ENCODE results near the gene TREML4. TPM values are rescaled to one million over a fixed set of nuclear protein-coding genes. Genes with fewer than 3 reads are reported as not detected.
"Not testable (repeated sequence)": the region's sequence is repeated elsewhere in the genome, so short reads cannot be mapped to it uniquely, and the experiment has no call there.

TREML4 gene
- total RNA-seq, 1 donor from 2014 or later: not detected

DNA sequence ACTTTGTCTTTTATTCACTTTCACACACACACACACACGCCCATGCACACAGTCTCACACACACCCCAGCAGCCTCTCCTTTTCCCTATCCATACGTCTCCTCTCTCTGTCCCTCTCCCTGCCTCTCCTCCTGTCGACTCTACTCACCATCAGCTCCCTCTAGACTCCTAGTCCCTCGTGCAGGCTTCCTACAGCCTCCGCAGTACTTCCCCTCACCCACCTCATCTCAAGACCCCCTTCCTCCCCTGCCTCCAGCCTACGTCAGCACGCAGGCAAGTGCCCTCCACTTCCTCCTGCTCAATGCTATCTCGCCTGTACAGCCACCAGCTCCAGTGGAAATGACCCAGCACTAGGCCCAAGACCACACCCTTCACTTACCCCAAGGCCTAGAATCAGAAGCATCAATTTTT, 26.4 kb upstream of the TREML4 start:
- no peak for FAIRE-seq
- DNase-seq (ENCODE audit: low spot score in 2 of 2): no peak

DNA sequence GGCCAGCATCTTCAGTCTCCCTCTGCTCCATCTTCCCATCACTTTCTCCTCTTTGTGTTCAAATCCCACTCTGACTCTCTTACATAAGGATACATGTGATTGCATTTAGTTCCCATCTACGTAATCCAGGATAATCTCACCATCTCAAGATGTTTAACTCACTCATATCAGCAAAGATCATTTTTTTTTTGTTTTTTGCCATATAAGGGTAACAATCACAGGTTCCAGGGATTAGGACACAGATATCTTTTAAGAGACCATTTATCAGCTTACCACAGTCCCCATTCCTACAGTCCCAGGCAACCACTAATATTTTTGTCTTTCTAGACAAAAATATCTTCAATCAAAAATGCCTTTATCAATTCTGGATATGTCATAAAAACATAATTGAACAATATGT, 24.0 kb upstream of the TREML4 start:
- FAIRE-seq: no peak
- no peak for DNase-seq (ENCODE audit: low spot score in 2 of 2)

DNA sequence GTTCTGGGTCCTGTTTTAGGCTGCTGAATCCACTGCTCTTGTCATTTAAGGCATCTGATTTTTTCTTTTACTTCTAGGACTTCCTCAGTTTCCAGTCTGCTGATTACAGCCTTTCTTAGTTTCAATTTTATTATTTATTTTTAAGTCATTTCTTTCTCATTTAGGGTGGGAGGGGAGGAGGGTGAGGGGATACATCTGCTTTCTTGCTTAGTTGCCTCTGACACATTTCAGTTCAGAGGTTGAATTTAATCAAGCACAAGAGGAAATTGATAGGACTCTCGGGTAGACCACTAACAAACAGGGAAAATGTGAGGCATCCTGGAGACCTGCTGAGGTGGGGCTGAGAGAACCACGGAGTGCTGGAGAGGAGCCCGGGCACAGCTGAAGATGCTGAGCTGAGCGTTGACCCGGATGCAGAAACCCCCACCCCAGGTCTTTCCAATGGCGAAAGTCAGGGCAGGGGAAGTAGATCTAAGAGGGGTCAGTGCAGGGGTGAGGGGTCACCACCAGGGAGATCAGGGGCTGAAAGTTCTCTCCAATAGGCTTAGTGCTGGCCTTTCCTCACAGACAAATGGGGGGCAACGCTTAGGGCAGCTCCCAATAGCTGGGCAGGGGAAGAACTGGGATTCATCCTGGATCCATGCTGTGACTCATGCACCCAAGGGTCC, 19.6 kb upstream of the TREML4 start:
- FAIRE-seq (no peak), DNase-seq (ENCODE audit: low spot score in 2 of 2) (no peak)

DNA sequence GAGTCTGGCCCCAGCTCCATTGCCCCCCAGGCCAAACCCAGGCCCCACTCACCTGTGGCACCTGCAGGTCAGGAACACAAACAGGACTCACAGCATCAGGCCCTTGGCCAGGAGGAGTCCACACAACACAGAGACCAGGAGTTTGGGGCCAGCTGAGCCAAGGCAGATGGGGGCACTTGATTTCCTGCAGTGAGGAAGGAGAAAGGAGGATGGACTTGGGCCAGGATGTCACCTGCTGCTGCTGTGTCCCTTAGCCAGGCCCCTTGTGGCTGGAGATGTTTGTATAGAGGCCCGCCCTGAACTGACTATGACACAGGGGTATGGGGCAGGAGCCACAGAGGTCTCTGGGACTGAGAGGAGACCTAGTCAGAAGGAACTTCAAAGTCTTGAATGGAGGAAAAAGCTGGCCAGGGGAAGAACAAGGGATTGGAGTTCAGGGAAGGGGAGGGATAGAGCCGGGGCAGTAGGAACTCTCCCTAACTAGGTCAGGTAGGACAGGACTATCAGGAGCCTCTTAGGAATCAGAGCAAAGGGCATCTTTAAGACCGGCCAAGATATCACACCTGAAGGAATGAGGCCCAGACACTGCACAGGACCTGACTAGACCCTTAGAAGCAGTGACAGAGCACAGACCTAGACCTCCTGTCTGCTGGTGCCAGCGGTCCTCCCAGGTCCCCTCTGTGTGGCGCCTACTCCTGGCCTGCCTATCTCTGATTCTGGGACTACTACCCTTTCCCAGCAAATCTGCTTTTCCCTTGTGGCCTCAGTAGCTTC, 18.4 kb upstream of the TREML4 start:
- DNase-seq (ENCODE audit: low spot score in 2 of 2) (no peak), FAIRE-seq (no peak)

DNA sequence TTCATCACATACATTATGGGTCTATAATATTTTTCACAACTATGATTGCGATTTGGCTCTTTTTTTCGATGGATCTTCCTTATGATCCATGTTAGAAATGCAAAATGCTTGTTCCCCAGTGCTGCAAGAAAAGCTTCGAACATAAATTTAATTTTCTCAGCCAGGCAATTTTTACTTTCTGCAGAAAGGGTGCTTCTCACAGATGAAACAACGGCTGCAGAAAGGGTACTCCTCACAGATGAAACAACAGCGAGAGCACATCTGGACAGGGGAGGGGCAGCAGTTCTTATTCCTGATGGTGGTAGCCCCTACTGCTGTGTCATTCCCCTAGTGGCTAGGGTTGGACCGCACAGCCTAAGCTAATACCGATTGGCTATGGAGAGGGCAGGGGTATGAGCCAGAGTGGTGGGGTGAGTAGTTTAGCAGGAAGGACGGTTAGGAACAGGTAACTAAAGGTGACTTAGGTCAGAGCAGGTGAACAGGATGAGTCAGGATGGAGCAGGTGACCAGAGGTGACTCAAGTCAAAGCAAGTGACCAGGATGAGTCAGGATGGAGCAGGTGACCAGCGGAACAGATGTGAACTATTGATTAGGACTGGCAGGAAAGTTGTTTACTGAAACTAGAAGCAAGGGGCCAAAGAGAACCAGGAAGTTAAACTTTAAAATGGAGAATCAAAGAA, 13.4 kb upstream of the TREML4 start:
- DNase-seq (ENCODE audit: low spot score in 2 of 2) (no peak), FAIRE-seq (no peak)

DNA sequence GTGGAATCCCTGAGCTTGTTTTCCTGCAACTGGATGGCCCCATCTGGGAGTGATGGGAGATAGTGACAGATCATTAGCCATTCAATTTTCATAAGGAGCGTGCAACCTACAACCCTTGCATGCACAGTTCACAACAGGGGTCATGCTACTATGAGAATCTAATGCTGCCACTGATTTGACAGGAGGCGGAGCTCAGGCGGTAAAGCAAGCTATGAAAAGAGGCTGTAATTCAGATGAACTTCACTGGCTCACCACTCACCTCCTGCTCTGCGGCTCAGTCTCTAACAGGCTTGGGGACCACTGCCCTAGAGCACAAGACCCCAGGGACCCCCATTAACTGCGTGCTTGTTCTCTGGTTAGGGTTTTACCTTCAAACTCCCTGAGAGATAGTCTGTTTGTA, 12.4 kb upstream of the TREML4 start:
- FAIRE-seq (no peak), DNase-seq (ENCODE audit: low spot score in 2 of 2) (no peak)

DNA sequence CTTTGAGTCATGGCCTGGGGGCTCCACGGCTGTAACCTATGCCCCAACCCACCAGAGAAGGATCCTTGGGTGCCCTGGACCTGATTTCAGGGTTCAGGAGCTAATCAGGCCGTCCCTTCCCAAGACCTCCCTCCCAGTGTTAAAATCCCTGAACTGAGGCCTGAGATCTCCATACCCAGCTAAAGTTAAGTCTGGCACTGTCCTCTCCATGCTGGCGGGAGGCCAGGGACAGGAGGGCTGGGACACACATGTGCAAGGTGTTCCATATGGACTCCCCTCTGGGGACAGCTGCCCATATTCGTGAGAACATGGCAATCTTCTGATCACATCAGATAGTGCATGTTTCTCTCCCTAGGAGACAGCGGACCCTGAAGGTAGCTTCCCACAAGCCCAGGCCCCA, 11.5 kb upstream of the TREML4 start:
- FAIRE-seq (no peak), DNase-seq (ENCODE audit: low spot score in 2 of 2) (no peak)

DNA sequence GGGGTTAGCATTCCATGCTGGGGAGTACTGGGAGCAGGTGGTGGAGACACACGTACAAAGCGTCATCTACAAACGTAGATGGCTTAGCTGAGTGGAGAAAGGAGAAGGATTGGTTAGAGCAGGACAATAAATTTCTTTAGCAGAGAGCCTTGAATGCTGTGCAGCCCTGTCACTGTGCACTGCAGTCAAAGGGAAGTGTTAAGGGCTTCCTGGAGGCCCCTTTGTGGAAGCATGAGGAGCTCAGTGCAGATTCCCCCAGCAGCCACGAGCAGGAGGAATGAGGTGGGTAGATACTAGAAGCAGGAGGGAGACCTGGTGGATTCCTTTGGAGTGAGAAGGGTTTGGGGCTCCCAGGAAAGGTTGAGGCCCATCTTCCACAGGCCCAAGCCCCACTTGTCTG, 6.1 kb upstream of the TREML4 start:
- DNase-seq (ENCODE audit: low spot score in 2 of 2) (no peak), FAIRE-seq (no peak)

DNA sequence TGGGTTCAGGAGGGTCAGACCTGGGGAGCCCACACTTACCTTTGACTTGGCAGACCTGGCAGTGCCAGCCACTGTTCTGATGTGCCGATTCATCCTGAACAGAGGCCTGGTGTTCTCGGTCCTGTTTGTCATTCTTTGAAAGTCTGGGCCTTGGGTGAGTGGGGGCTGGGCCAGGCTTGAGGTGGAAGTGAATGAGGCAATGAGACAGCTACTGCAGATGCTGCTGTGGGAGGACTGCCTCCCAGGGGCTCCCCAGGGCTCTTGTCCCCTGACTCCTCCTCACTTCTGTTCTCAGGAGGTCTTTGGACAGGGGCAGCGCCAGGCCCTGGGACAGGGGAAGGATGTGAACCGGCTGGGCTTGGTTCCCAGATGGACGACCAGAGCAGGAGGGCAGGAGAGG, 5.6 kb upstream of the TREML4 start:
- DNase-seq (ENCODE audit: low spot score in 2 of 2): no peak

DNA sequence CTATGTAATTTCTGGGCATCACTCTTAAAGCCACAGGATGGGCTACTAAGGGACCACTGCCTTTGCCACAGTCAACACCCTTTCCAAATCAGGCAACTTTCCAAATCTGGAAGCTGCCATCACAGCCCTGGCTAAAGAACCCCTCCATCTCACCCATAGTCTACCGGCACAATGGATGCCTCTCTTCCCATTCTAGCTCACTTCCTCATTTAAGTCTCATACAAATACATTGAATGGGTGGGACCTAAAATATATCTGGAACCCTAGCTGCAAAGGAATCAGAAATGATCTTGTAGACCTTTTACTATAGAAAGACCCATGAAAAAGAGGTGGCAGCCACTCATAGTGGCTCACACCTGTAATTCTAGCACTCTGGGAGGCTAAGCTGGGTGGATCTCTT, 3.3 kb upstream of the TREML4 start:
- FAIRE-seq: no peak
- no peak for DNase-seq (ENCODE audit: low spot score in 2 of 2)

More for the DNA sequence above, 5.6 kb upstream of the TREML4 start:
- no peak for FAIRE-seq

DNA sequence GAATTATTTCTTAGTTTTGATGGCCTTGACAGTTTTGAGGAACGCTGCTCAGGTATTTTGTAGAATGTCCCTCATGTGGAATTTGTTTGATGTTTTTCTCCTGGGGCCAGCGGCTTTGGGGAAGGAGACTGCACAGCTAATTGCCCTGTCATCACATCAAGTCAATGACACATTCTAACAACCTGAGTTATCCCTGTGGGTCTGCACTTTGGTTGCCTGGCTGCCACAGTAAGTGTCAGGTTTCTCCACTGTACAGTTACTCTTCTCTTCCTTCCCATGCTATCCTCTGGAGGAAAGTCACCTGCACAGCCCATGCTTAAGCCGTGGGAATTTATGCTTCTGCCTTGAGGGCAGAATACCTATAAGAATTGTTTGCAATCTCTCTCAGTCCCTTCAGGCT, 1.4 kb upstream of the TREML4 start:
- no peak for FAIRE-seq
- no peak for DNase-seq (ENCODE audit: low spot score in 2 of 2)

DNA sequence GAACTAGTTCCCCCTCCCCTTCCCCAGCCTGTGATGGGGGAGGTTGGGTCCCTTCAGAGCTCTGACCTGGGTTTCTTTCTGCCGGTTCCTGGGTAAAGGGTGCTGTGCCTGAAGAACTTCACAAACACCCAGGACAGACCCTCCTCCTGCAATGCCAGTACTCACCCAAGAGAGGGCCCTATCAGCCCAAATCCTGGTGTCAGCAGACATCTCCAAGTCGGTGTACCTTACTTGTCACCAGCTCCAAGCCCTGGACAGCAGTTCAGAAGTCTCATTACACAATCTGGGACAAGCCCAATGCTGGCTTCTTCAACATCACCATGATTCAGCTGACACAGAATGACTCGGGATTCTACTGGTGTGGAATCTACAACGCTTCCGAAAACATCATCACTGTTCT, 467 bp downstream of the TREML4 start:
- FAIRE-seq (no peak), DNase-seq (ENCODE audit: low spot score in 2 of 2) (no peak)

DNA sequence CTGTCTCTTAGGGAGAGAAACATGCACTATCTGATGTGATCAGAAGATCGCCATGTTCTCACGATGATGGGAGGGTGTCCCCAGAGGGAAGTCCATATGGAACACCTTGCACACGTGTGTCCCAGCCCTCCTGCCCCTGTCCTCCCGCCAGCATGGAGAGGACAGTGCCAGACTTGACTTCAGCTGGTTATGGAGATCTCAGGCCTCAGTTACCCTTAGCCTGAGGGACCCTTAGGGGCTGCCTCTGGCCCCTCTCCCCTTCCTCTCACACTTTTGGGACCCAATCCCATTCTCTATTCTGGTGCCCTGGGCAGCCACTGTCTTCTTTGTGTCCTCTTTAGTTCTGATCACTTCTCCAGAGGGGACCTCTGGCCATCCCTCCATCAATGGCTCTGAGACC, 1.6 kb downstream of the TREML4 start:
- DNase-seq (ENCODE audit: low spot score in 2 of 2): no peak
- FAIRE-seq: no peak

DNA sequence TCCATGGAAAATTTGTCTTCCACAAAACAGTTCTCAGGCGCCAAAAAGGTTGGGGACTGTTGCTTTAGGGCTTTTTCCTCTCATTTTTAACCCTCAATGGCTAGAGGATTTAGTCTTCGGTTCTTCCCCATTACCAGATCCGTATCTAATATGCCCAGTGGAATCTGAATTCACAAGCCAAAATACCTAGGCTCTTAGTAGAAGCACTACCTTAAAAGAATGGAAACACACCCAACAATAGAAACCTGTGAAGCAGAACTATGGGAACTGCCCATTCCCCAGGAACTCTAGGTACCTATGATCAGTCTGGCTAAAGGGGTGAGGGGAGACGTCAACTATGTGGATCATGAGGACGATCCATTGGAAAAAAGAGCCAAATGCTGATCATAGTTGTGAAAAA, 3.1 kb downstream of the TREML4 start:
- FAIRE-seq: no peak
- DNase-seq (ENCODE audit: low spot score in 2 of 2): no peak

DNA sequence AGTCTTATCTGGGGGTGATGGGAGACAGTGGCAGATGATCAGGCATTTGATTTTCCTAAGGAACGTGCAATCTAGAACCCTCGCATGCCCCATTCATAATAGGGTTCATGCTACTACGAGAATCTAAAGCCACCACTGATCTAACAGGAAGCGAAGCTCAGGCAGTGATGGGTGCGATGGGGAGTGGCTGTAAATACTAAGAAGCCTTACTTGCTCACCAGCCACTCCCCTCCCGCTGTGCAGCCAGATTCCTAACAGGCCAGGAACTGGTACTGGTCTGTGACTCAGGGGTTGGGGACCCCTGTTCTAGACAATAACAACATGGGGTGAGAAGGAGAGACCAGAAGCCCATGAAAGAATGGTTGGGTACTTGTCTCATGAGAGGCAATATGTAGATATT, 4.5 kb downstream of the TREML4 start:
- no peak for FAIRE-seq
- DNase-seq (ENCODE audit: low spot score in 2 of 2): no peak

DNA sequence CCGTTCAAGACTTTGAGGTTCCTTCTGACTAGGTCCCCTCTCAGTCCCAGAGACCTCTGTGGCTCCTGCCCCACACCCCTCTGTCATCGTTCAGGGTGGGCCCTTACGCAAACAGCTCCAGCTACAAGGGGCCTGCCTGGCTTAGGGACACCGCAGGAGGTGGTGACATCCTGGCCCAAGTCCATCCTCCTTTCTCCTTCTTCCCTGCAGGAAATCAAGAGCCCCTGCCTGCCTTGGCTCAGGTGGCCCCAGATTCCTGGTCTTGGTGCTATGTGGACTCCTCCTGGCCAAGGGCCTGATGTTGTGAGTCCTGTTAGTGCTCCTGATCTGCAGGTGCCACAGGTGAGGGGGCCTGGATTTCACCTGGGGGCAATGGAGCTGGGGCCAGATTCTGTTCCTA, 8.1 kb downstream of the TREML4 start:
- DNase-seq (ENCODE audit: low spot score in 2 of 2) (no peak), FAIRE-seq (no peak)

DNA sequence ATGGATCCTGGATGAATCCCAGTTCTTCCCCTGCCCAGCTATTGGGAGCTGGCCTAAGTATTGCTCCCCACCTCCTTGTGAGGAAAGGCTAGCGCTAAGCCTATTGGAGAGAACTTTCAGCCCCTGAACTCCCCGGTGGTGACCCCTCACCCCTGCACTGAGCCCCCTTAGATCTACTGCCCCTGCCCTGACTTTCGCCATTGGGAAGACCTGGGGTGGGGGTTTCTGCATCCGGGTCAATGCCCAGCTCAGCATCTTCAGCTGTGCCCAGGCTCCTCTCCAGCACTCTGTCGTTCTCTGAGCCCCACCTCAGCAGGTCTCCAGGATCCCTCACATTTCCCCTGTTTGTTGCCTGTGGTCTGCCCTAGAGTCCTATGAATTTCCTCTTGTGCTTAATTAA, 9.0 kb downstream of the TREML4 start:
- FAIRE-seq (no peak), DNase-seq (ENCODE audit: low spot score in 2 of 2) (no peak)

DNA sequence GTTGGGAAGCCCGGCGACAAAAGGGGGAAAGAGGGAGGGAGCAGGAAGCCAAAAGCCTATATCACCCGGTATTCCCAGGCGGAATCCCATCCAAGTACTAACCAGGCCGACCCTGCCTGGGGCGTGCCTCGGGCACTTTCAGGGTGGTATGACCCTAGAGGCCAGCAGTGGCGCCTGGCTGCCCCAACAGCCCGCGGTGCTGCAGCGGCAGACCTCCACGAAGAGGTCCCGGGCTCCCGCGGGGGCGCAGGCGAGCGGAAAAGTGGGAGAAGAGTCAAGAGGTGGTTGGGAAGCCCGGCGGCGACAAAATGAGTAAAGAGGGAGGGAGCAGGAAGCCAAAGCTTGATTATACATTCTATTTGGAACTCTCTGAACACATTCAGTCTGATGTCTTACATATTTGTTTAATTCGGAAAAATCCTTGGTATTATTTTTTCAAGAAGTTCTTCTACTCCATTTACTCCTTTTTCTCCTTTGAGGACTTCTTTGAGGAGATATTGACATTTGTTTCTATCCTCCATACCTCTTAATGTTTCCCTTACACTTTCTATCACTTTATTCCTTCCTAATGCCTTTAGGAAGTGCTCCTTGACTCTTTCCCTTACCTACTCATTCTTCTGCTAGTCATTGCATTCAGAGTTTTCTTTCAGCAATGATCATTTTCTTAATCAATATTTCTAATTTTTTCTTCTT, 11.5 kb downstream of the TREML4 start:
- no peak for DNase-seq (ENCODE audit: low spot score in 2 of 2)
- FAIRE-seq: no peak

DNA sequence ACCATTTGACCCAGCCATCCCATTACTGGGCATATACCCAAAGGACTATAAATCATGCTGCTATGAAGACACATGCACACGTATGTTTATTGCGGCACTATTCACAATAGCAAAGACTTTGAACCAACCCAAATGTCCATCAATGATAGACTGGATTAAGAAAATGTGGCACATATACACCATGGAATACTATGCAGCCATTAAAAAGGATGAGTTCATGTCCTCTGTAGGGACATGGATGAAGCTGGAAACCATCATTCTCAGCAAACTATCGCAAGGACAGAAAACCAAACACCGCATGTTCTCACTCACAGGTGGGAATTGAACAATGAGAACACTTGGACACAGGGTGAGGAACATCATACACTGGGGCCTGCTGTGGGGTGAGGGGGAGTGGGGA, 18.4 kb downstream of the TREML4 start:
- not testable (repeated sequence) for DNase-seq (ENCODE audit: low spot score in 2 of 2); FAIRE-seq

DNA sequence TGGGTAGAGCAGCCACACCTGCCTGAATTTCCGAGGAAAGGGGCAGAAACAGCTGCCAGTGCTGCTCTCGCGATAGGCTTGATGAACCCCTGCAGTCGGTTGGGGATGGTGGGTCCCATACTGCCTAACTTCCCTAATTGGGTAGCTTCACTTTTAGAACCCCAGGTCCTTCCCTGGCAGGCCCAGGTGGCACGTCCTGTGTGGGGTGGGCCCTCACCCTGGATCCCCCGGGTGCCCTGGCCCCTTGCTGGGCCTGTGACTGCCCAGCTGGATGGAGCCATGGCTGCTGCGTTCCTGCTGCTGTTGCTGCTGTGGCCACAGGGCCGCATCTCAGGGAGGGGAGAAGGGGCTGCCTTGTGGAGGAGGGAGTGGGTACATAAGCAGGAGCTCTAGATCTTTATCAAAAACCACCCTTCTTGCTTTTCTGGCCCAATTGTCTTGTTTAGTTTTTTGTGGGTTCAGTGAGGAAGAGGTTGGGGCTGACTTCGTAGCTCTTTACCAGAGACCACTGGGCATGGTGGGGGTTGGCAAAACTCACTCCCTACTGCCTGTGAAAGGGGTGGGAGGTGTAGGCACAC, 19.2 kb downstream of the TREML4 start:
- FAIRE-seq (no peak), DNase-seq (ENCODE audit: low spot score in 2 of 2) (no peak)

All from frontal cortex (tissue), 4 donors.